Stimulated activated CD4-positive, alpha-beta T cell treated with anti-CD3 and anti-CD28 coated beads, Interleukin-4, amount 100 ng/mL, for 48 hours (primary cell): ENCODE measurements around the gene GSDME.

Experiments used
- DNase-seq, 2 donors: peaks; one replicate each; pipeline ENCODE4 v3.0.0-alpha.2; 2020; ENCODE audit warnings: low read depth in 2 of 2

Gene GSDME

GRCh38 chr7:24653316-24654085 lies 103.8 kb downstream of the GSDME start:
- DNase-seq = no peak

- DNase-seq = no peak
Measured at GRCh38 chr7:24652251-24652939, 104.9 kb downstream of the GSDME start.
